Activated naive CD4-positive, alpha-beta T cell treated with anti-CD3 and anti-CD28 coated beads, Interleukin-2, amount 10 ng/mL, durations not matched to agents 7 days and 5 days (primary cell): ENCODE data around the gene OTP.

Experiments
- CTCF ChIA-PET: fragments of 350-600 bp; sonication (Branson Sonifier 250); formaldehyde crosslinking; loops from one replicate; lab custom pipeline; 2021; ENCODE audit warnings: antibody characterized with exemption; lab: Charles Lee
- DNase-seq: peaks from one replicate; pipeline ENCODE4 v3.0.0-alpha.2; 2020
- H3K27ac Mint-ChIP-seq: one replicate; pipeline ENCODE4 v1.8.0; 2021; ENCODE audit warnings: mild to moderate bottlenecking, moderate library complexity, mixed read lengths
- H3K27me3 Mint-ChIP-seq: one replicate; pipeline ENCODE4 v1.8.0; 2021; ENCODE audit warnings: mild to moderate bottlenecking, mixed read lengths
- H3K36me3 Mint-ChIP-seq: one replicate; pipeline ENCODE4 v1.8.0; 2021; ENCODE audit warnings: mixed read lengths
- H3K4me1 Mint-ChIP-seq: one replicate; pipeline ENCODE4 v1.8.0; 2021; ENCODE audit warnings: mixed read lengths
- H3K4me3 Mint-ChIP-seq: one replicate; pipeline ENCODE4 v1.8.0; 2021; ENCODE audit warnings: mild to moderate bottlenecking, moderate library complexity, mixed read lengths
- H3K9me3 Mint-ChIP-seq: one replicate; pipeline ENCODE4 v1.8.0; 2021; ENCODE audit warnings: mixed read lengths

The OTP gene

DNA sequence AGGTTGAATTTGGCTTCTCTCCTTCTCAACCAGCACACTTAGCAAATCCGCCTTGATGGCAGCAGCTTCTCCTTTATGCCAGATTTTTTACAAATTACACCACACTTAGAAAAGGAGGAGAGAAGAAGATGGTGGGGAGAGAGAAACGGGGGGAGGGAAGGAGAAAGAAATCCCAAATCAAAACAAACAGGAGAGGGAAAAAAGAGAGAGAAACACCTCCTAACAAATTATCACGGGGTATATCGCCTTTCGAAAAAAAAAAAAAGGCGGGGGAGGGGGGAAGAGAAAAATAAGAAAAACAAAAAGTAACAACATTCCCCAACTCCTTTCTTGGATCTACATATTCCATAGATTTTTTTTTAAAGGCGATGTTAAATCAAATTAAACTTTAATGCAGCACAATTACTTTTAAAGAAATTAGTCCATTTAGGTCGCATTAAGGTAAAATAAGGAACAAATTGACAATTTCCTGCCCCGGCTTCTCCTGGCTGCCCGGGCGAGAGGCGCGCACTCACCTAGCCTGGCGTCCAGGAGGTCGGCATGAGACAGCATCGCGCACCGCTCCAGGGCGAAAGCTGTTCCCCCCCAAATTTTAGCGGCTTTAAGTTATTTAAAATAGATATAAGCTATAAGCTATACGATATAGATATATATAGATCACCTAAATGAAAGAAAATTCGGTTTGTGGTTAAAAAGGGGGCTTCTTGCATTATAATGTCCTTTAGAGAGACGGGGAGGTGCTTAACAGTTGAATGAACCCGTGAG is at the start of gene OTP:
OTP (minus strand) TSS at position 716 of the 765 bp plus-strand sequence; CDS start at position 552, 164 bp downstream.
- Mint-ChIP-seq H3K27ac (peak within 1 kb of the TSS; percentile 83), H3K4me1 (peaks cover 14% of the 10 kb centered on the region), H3K4me3 (peak within 1 kb of the TSS; percentile 41), H3K27me3 (peaks cover 81% of the 10 kb centered on the region), H3K36me3 (peaks cover 14% of the 10 kb centered on the region), H3K9me3 (no peaks in the 10 kb centered on the region)
- CTCF ChIA-PET = interaction anchor here (1.4 kb wide), 1 partner anchor 8 kb away, joined by 3 read pairs; no protein-coding TSS in a partner anchor
- DNase-seq = no peak

DNA sequence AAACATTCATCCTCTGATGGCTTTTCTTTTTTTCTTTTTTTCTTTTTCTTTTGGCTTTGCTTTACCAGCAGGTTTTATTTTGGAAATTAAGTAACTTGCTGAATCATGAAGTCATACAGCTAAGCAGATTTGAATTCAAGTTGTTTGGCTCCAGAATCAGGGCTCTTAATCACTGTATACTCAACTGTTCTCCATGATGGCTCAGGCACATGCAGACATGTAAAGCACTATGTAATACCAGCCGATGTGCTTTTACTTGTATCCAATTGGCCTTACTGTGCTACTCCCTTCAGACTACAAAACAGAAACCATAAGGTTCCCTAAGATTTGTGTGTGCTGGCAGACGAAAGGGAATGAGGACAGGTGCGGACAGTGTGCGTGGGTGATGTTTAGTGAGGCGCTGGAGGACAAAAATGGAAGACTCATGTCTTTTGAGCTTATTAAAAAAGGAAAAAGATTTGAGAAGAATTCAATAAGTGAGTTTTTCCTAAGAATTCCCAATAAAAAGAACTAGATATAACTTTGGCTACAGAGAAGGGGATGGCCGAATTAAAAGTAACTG is 44.7 kb upstream of the OTP start:
- Mint-ChIP-seq H3K27me3 (peaks cover 4% of the 10 kb centered on the region), H3K9me3 (no peaks in the 10 kb centered on the region), H3K36me3 (peaks cover 2% of the 10 kb centered on the region), H3K4me3 (no peak overlapping the region), H3K27ac (no peak overlapping the region), H3K4me1 (no peaks in the 10 kb centered on the region)
- DNase-seq = no peak
- CTCF ChIA-PET = no interaction called here

DNA sequence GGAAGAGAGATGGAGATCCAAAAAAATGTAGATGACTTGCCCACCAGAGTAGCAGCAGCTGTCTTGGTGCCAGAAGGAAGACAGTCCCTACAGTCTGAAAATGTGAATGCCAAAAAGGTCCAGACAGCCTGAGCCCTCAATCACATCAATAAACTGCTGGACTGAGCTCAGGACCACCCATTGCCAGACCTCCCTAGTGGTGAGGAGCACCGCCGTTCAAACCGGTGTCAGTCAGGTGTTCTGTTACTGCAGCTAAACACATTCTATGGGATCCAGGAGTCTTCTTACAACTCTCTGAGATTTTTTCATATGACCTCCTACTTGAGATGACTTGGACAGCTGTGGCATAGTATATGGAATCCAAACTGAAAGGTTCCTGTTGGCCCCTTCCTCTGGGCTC is 32.0 kb upstream of the OTP start:
- CTCF ChIA-PET = no interaction called here
- Mint-ChIP-seq H3K4me3 (no peak overlapping the region), H3K27ac (no peak overlapping the region), H3K27me3 (peaks cover 15% of the 10 kb centered on the region), H3K4me1 (no peaks in the 10 kb centered on the region), H3K36me3 (no peaks in the 10 kb centered on the region), H3K9me3 (peaks cover 3% of the 10 kb centered on the region)
- DNase-seq = no peak

DNA sequence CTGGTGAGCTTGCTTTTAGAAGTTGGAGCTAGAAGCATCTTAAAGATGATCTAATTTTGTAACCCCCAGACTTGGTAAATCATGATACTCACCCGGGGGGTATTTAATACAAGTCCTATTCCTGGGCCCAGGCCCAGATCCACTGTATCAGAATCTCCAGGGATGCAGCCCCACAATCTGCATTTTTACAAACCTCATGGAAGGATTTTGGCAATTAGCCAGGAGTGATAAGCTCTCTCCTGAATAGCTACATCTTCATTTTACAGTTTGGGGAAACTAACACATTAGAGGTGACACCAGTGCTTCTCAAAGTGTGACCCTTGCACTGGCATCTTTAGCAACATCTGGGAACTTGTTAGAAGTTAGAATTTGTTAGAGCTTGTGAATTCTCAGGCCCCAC is 31.2 kb upstream of the OTP start:
- DNase-seq = no peak
- Mint-ChIP-seq H3K4me3 (no peak overlapping the region), H3K36me3 (no peaks in the 10 kb centered on the region), H3K27ac (no peak overlapping the region), H3K27me3 (peaks cover 15% of the 10 kb centered on the region), H3K4me1 (no peaks in the 10 kb centered on the region), H3K9me3 (no peaks in the 10 kb centered on the region)
- CTCF ChIA-PET = no interaction called here

DNA sequence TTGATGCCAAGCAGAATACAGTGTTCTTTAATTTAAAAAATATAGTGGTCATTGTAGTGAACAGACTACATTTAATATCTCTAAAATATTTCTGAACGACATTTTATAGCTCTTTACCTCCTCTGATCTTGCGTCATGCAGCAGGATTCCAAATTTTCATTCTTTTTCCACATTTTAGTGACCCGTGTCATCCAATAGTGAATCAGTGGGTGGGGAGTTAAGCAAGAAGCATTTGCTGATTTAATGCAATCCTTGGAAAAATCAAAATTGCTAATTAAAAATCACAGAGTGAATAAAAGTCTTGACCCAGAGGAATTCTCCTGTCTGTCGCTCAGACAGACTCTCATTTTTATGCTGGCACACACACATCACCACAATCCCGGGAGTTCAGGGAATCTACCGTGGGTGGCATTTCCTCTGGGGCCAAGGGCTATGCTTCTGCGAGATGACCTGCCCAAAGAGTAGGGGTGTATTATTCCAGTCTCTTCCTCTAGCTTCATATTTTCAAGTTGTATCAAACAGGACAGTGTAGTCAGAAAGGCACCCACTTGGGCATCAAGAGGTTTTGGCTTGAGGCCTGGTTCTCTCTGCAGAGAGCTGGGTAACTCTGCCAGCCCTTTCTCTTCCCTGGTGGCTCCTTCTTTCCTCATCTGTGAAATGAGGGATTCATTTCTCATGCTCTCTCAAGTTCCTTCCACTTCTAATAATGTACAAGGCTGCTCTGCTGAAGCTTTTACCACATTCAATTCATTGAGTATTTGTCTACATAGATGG is 24.8 kb upstream of the OTP start:
- H3K36me3 Mint-ChIP-seq = no peaks in the 10 kb centered on the region
- H3K27ac Mint-ChIP-seq = no peak overlapping the region
- H3K9me3 Mint-ChIP-seq = no peaks in the 10 kb centered on the region
- no peak overlapping the region for H3K4me3 Mint-ChIP-seq
- CTCF ChIA-PET = interaction anchor here (0.7 to 1.1 kb wide), 3 partner anchors 16 to 1222 kb away, joined by 3 read pairs; no protein-coding TSS in a partner anchor
- no peak for DNase-seq
- no peaks in the 10 kb centered on the region for H3K4me1 Mint-ChIP-seq
- H3K27me3 Mint-ChIP-seq = peaks cover 18% of the 10 kb centered on the region

DNA sequence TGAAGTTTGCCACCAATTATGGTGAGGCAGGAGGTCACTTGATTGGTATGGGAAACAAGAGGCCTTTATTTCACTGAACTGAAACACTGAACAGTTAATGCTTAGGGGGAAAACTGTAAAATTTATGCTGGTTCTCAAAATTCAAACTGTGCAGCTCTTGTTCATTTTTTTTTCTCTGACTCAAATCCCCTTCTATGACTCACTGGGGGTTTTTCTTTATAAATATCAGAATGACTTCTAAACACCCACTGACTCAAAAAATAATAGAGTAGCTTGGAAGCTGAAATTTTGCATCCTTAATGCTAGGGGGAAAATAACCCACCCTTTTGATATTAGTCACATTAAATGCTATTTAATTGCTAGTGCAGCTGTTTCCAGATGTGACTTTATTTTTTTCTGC is 24.1 kb upstream of the OTP start:
- Mint-ChIP-seq H3K27ac (no peak overlapping the region), H3K9me3 (no peaks in the 10 kb centered on the region), H3K36me3 (no peaks in the 10 kb centered on the region), H3K27me3 (peaks cover 19% of the 10 kb centered on the region), H3K4me1 (no peaks in the 10 kb centered on the region), H3K4me3 (no peak overlapping the region)
- DNase-seq = no peak
- CTCF ChIA-PET = interaction anchor here (0.7 to 1.1 kb wide), 3 partner anchors 16 to 1223 kb away, joined by 3 read pairs; no protein-coding TSS in a partner anchor

DNA sequence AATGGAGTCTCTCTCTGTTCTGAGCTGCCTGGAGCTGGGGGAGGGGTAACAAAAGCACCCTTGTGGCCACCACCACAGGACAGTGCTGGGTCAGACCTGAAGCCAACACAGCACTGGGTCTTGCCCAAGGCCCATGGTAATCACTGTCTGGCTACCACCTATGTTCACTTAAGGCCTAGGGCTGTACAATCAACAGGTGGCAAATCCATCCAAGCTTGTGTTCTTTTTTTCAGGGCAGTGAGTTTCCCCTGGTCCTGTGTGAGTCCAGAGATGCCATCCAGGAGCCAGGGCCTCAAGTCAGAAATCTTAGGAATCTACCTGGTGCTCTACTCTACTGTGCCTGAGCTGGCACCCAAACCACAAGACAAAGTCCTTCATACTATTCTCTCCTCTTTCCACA is 20.1 kb upstream of the OTP start:
- DNase-seq = no peak
- Mint-ChIP-seq H3K9me3 (no peaks in the 10 kb centered on the region), H3K27me3 (peaks cover 39% of the 10 kb centered on the region), H3K4me1 (no peaks in the 10 kb centered on the region), H3K4me3 (no peak overlapping the region), H3K36me3 (no peaks in the 10 kb centered on the region), H3K27ac (no peak overlapping the region)
- CTCF ChIA-PET = no interaction called here

DNA sequence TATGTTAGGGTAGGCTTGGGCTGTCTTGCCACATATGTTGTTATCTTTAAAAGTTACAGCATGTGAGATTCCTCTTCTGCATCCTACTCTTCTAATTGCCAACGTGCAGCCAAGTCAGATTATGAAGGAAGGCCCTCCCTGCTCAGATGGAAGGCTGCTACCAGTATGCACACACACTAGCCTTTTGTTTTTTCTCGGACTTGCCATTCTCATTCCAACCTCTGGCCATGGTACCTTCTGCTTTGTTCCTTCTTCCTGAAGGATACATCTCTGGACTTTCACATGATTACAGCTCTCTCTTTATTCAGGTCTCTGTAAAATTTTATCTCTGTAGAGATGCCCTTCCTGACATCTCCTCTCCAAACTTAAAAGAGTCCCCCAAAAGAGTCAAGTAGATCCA is 12.8 kb upstream of the OTP start:
- Mint-ChIP-seq H3K27ac (no peak overlapping the region), H3K4me3 (no peak overlapping the region), H3K4me1 (no peaks in the 10 kb centered on the region), H3K36me3 (no peaks in the 10 kb centered on the region), H3K9me3 (no peaks in the 10 kb centered on the region), H3K27me3 (peaks cover 72% of the 10 kb centered on the region)
- CTCF ChIA-PET = no interaction called here
- DNase-seq = no peak

DNA sequence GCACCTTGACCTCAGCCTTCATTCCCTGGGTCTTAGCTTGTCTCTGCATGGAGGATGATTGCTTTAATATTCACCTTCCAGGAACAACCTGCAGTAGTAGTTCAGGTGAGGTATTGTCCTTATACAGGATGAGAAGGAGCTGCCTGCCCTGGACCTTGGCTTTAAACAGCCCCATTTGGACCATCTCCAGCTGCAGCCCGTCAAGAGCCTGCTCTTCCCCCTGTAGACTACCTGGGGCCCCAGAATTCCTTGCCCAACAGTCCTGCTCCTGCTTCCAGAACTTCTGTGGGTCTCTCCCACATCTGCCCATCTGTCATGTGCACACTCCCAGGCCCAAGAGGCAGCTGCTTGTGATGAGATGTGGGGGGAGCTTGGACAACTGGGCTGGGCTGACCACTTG is 12.2 kb upstream of the OTP start:
- Mint-ChIP-seq H3K4me1 (no peaks in the 10 kb centered on the region), H3K27me3 (peaks cover 74% of the 10 kb centered on the region), H3K27ac (no peak overlapping the region), H3K36me3 (no peaks in the 10 kb centered on the region), H3K4me3 (no peak overlapping the region), H3K9me3 (no peaks in the 10 kb centered on the region)
- DNase-seq = no peak
- CTCF ChIA-PET = no interaction called here

DNA sequence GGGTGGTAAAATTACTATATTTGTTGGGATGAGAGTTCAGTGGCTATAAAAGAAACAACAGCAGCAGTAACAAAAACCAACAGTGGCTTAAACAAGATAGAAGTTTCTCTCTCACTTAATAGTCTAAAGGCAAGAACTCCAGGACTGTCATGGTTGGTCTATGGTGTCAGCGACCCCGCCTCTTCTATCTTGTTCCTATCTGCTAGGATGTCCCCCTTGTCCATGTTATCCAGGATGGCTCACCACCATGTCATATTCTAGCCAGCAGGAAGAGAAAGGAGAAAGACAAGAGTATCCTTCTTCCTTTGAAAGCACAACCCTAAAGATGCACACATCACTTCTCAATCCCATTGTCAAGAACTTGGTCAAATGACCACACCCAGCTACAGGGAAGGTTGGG is 11.3 kb upstream of the OTP start:
- Mint-ChIP-seq H3K27ac (no peak overlapping the region), H3K4me1 (peaks cover 2% of the 10 kb centered on the region), H3K9me3 (no peaks in the 10 kb centered on the region), H3K27me3 (peaks cover 77% of the 10 kb centered on the region), H3K4me3 (no peak overlapping the region), H3K36me3 (peaks cover 1% of the 10 kb centered on the region)
- CTCF ChIA-PET = no interaction called here
- DNase-seq = no peak

DNA sequence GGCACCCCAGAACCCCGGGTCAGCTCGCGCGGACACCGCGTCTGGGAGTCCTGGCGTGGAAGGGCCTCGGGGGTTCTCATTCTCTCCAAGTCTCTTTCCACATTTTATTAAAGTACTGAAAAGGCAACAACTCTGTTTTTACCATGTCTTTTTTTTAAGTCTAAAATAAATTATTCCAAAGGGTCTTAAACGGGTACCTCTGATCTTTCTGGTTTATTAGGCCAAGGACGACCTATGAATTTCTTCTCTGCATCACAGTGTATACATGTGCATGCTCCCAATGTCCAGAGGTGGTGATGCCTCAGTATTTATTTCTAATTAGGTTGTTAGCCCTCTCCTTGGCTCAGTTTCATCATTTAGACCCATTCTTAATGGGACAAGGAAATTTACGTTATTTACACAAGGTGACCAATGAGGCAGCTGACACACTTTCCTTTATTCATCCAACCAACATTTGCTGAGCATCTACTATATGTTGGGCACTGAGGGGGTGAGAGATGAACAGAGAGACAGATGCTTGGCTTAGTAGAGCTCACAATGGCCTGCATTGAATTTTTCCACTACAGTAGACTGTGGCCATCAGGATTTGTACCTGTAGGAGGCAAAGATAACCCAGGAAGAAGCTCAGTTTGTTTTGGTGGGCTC is 7.6 kb upstream of the OTP start:
- no peak for DNase-seq
- Mint-ChIP-seq H3K9me3 (no peaks in the 10 kb centered on the region), H3K27me3 (peaks cover 90% of the 10 kb centered on the region), H3K27ac (no peak overlapping the region), H3K36me3 (peaks cover 3% of the 10 kb centered on the region), H3K4me1 (peaks cover 12% of the 10 kb centered on the region), H3K4me3 (no peak overlapping the region)
- CTCF ChIA-PET = interaction anchor here (1.0 to 1.1 kb wide), 3 partner anchors 17 to 623 kb away, joined by 3 read pairs; no protein-coding TSS in a partner anchor

DNA sequence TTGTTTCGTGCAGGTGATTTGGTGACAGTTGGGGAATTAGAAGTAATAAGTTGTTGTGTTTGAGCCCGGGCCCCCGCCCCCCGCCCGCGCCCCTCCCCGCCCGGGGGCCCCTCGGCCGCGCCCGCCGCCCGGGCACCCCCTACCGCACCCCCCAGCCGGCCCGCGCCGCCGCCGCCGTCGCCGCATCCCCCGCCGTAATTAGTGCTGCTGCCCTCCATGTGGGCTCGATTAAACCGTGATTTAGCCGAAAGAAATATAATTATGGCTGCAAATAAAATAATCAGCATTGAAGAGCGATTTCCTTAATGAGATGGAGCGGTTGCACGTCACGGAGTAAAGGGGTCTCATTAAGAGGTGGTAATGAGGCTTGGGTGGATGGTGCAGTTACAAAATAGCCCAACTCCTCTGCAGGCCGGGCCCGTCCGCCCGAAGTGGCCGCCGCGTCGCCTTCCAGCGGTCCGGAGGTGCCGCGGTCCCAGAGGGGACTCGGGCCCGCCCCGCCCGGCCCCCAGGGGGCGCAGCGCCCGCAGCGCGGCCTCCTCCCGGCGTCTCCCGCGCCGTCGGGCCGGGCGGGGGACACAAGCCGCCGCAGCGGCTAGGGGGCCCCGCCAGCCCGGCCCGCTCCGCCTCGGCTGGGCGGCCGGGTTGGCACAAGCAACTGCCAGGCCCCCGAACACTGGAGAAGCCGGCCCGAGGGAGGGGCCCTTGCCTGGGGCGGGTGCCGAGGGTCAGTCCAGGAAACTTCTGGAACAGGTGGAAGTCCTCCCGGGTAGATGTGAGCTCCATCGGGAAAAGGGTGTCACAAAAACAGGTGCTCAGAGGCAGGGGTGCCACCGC is 6.9 kb upstream of the OTP start:
- CTCF ChIA-PET = interaction anchor here (1.0 kb wide), 1 partner anchor 310 kb away, joined by 3 read pairs; no protein-coding TSS in a partner anchor
- Mint-ChIP-seq H3K27ac (peak overlapping the region; percentile 78), H3K27me3 (peaks cover 92% of the 10 kb centered on the region)

DNA sequence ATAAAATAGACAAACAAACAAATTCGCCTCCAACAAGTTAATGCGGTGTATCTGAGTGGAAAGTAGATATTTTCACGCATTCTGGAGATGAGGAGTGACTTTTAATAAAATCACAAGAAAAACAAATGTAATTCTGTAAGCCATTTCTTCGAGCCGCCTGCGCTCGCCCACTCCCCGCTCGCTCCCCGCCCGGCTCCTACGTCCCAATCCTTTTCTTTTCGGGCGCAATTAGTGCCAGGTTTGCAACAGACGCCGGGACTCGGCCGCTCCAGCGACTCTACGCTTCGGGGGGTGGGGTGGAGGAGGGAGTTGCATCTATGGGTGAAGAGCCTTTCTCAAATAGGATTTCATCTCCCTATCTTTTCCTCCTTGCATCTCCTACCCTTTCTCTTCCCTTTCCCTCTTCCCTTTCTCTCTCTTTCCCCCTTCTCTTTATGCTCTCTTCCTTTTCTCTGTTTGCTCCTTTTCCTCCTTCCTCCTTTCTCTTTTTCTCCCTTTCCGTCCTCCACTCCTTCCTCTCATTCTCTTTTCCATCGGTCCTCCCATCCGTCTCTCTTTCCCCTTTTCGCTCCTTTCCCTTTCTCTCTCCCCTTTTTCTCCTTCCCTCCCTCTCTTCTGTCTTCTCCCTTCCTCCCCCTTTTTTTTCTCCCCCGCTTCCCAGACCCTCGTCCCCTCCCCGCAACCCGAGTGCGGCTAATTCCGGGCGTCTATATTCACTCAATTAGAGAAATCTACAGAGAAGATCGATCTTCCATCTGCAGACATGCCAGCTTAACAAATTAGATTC is 6.1 kb upstream of the OTP start:
- Mint-ChIP-seq H3K27me3 (peaks cover 94% of the 10 kb centered on the region), H3K36me3 (peaks cover 5% of the 10 kb centered on the region), H3K27ac (peak overlapping the region; percentile 78), H3K9me3 (no peaks in the 10 kb centered on the region), H3K4me1 (peaks cover 17% of the 10 kb centered on the region), H3K4me3 (peak overlapping the region; percentile 14)
- CTCF ChIA-PET = no interaction called here
- DNase-seq = no peak

More for the DNA sequence above, 6.9 kb upstream of the OTP start:
- H3K4me3 Mint-ChIP-seq = peak overlapping the region; percentile 14
- peaks cover 14% of the 10 kb centered on the region for H3K4me1 Mint-ChIP-seq
- DNase-seq = peak; percentile 41
- no peaks in the 10 kb centered on the region for H3K9me3 Mint-ChIP-seq
- H3K36me3 Mint-ChIP-seq = peaks cover 3% of the 10 kb centered on the region
